ENCODE results near the gene TFF2.

DNA sequence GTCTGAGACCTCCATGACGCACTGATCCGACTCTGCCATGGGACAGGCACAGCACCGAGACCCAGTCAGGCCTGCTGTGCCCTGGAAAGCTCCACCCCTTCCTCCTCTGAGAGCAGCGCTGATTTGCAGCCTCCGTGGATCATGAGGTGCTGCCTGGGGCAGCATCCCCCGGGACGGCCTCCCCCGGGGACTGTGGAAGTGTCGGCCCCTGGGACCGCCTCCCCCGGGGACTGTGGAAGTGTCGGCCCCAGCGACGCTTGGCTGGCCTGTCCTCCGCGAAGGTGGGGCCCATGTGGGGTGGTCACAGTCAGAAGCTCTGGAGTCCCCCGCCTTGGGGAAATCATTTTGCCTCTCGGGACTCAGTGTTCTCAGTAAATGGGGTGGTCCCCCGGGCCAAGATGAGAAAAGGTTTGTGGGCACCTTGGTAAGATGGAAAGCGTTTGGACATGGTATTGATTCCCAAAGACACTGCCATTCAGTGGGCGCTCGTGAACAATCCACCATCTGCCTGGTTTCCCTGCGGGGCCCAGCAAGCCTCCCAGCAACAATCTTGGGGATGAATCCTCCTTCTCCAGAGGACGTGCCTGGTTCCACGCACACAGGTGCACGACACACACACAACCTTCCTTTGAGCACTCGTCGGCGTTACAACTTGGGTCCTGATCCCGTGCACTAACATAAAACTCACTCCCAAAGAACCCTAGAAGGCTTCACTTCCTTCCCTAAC is 3.0 kb downstream of the TFF2 start:
- TF ChIP-seq CTCF (IDR thresholded peaks at IDR 0.05; ENCODE audit: low read length) (no peak), EZH2 (IDR thresholded peaks at IDR 0.05; ENCODE audit: borderline replicate concordance, low read length) (no peak)

Data from OCI-LY1 (cell line).